GM12878 (cell line): Measurements from ENCODE around the gene C14orf93. TPM values are rescaled to one million over a fixed set of nuclear protein-coding genes. Genes with fewer than 3 reads are reported as not detected.

Source experiments
- ATAC-seq: fragments of 200-7000 bp; cut with Tn5 transposase; 3 replicates; pipeline ENCODE4 v1.9.1; 2020; ENCODE audit warnings: mild to moderate bottlenecking, moderate library complexity
- BruUV-seq: library from RNA; stranded (reverse); fragments of 400-500 nt; replicated peaks from 2 replicates; lab custom pipeline; 2021; lab: Mats Ljungman, UMichigan
- CTCF ChIA-PET: fragments of 300-600 bp; sonication (Branson Sonifier 250); formaldehyde crosslinking; extraction: SDS; loops from one replicate; lab custom pipeline; 2021; ENCODE audit warnings: inconsistent platforms; lab: Yijun Ruan, JAX
- POLR2A ChIA-PET: fragments of 350-600 bp; formaldehyde crosslinking; extraction: SDS; loops from one replicate; lab custom pipeline; 2021; ENCODE audit warnings: inconsistent platforms; lab: Charles Lee
- RAD21 ChIA-PET: fragments of 300-600 bp; sonication (Branson Sonifier 250); formaldehyde crosslinking; loops from one replicate; lab custom pipeline; 2023; ENCODE audit warnings: antibody characterized with exemption; ENCODE audit not compliant: unreplicated experiment; lab: Charles Lee
- SMC1A ChIA-PET: fragments of 300-600 bp; sonication (Branson Sonifier 250); formaldehyde crosslinking; loops from one replicate; lab custom pipeline; 2023; ENCODE audit not compliant: unreplicated experiment, uncharacterized antibody; lab: Charles Lee
- DNase-seq: peaks from one replicate; pipeline ENCODE4 v3.0.0-alpha.2; 2011; ENCODE audit warnings: low read depth, low spot score
- FAIRE-seq: peaks from 3 replicates; lab custom pipeline; 2011; peaks lifted over from hg19 to GRCh38; lab: Jason Lieb, UNC
- H2AFZ ChIP-seq: 2 replicates; pipeline ENCODE4 v1.6.0; 2011; ENCODE audit warnings: low read depth, low read length, control low read depth; ENCODE audit not compliant: control insufficient read depth
- H3K27ac ChIP-seq: 2 replicates; pipeline ENCODE4 v1.5.1; 2011; ENCODE audit warnings: control low read depth; ENCODE audit not compliant: control insufficient read depth, insufficient read depth
- H3K27me3 ChIP-seq, 2 experiments: replicated peaks in 1 of 2; 2 replicates each; pipeline versions ENCODE4 v1.6.0 to v1.6.1; 2011; ENCODE audit warnings: low read length in 1 of 2; ENCODE audit not compliant: control insufficient read depth in 2 of 2, insufficient read depth in 2 of 2
- H3K36me3 ChIP-seq, 2 experiments: 2 replicates each; pipeline ENCODE4 v1.5.1; 2011; ENCODE audit warnings: low read length in 1 of 2; ENCODE audit not compliant: control insufficient read depth in 2 of 2, insufficient read depth in 2 of 2
- H3K4me1 ChIP-seq: 2 replicates; pipeline ENCODE4 v1.6.1; 2011; ENCODE audit warnings: mild to moderate bottlenecking, low read length, moderate library complexity, mixed read lengths; ENCODE audit not compliant: control insufficient read depth, insufficient read depth
- H3K4me2 ChIP-seq: 2 replicates; pipeline ENCODE4 v1.6.0; 2011; ENCODE audit warnings: control low read depth; ENCODE audit not compliant: control insufficient read depth, insufficient read depth
- H3K4me3 ChIP-seq: fragments of 200-600 bp; sonication (generic); 2 replicates; pipeline ENCODE4 v1.5.1; 2016
- H3K79me2 ChIP-seq: 2 replicates; pipeline ENCODE4 v1.6.0; 2011; ENCODE audit warnings: low read length; ENCODE audit not compliant: control insufficient read depth, insufficient read depth
- H3K9ac ChIP-seq: 2 replicates; pipeline ENCODE4 v1.8.0; 2011; ENCODE audit warnings: low read length, control low read depth, mixed read lengths; ENCODE audit not compliant: control insufficient read depth, insufficient read depth
- H3K9me3 ChIP-seq: replicated peaks from 3 replicates; pipeline ENCODE4 v1.5.1; 2011; ENCODE audit warnings: mild to moderate bottlenecking, low read length; ENCODE audit not compliant: control insufficient read depth, insufficient read depth
- H4K20me1 ChIP-seq: 2 replicates; pipeline ENCODE4 v1.6.0; 2011; ENCODE audit not compliant: control insufficient read depth, insufficient read depth
- CBX5 ChIP-seq: sonication (generic); IDR thresholded peaks from 2 replicates; pipeline ENCODE4 v1.6.1; 2016; ENCODE audit warnings: low read depth, moderate library complexity, mild to moderate bottlenecking, inconsistent platforms
- EED ChIP-seq: sonication (generic); IDR thresholded peaks from 2 replicates; pipeline ENCODE4 v1.6.1; 2016; ENCODE audit warnings: antibody characterized with exemption, low read depth
- EZH2 ChIP-seq: IDR thresholded peaks from 2 replicates; pipeline ENCODE4 v1.6.1; 2012; ENCODE audit warnings: low read depth, mild to moderate bottlenecking, control low read depth, inconsistent platforms, low read length, borderline replicate concordance; ENCODE audit not compliant: control insufficient read depth
- FOXK2 ChIP-seq: fragments of 450-650 bp; IDR thresholded peaks from 2 replicates; pipeline ENCODE4 v1.6.1; 2017; ENCODE audit warnings: mild to moderate bottlenecking, moderate library complexity
- HDAC6 ChIP-seq: fragments of 200-600 bp; sonication (generic); IDR thresholded peaks from one replicate; pipeline ENCODE4 v1.8.0; 2017; ENCODE audit warnings: antibody characterized with exemption; ENCODE audit not compliant: unreplicated experiment
- IKZF1 ChIP-seq: fragments of 450-650 bp; conservative IDR thresholded peaks from 2 replicates; pipeline ENCODE4 v1.6.1; 2017; ENCODE audit warnings: antibody characterized with exemption, mild to moderate bottlenecking
- IRF5 ChIP-seq: fragments of 450-650 bp; IDR thresholded peaks from 2 replicates; pipeline ENCODE4 v1.6.1; 2017; ENCODE audit warnings: borderline replicate concordance
- MXI1 ChIP-seq: fragments of 150-350 bp; IDR thresholded peaks from 2 replicates; pipeline ENCODE4 v1.6.1; 2011; ENCODE audit warnings: low read depth, mild to moderate bottlenecking, inconsistent platforms, low read length, improper control_type of control experiment
- POLR2AphosphoS2 ChIP-seq: IDR thresholded peaks from 2 replicates; pipeline ENCODE4 v1.6.1; 2011; ENCODE audit warnings: low read depth, mild to moderate bottlenecking, low read length, improper control_type of control experiment, moderate library complexity
- RCOR1 ChIP-seq: conservative IDR thresholded peaks from 2 replicates; pipeline ENCODE4 v1.6.1; 2012; ENCODE audit warnings: low read depth, low read length, improper control_type of control experiment
- RELA ChIP-seq: fragments of 450-650 bp; IDR thresholded peaks from 2 replicates; pipeline ENCODE4 v1.8.0; 2014; ENCODE audit warnings: borderline replicate concordance; ENCODE audit not compliant: partially characterized antibody
- RUNX3 ChIP-seq: IDR thresholded peaks from 2 replicates; pipeline ENCODE4 v1.6.1; 2012; ENCODE audit warnings: low read length, inconsistent platforms
- SRF ChIP-seq, 2 experiments: IDR thresholded peaks; 2 replicates each; pipeline ENCODE4 v1.6.1; 2011; ENCODE audit warnings: low read depth in 2 of 2, low read length in 2 of 2, mild to moderate bottlenecking in 1 of 2, moderate library complexity in 1 of 2
- ZNF622 ChIP-seq: fragments of 450-650 bp; IDR thresholded peaks from 2 replicates; pipeline ENCODE4 v1.6.1; 2017; ENCODE audit warnings: mild to moderate bottlenecking, inconsistent platforms
- WGBS: methylation state at CpG from one replicate; pipeline ENCODE4 v1.1.6; 2016; ENCODE audit warnings: low lambda C conversion rate; ENCODE audit not compliant: insufficient replicate concordance, insufficient coverage; ENCODE audit errors: missing lambda C conversion rate; 5-methylcytosine and 5-hydroxymethylcytosine counted together
- in situ Hi-C: fragments of 300-500 bp; cut with MboI; formaldehyde crosslinking; loops from 9 replicates; pipeline ENCODE4 v1.14.3; 2018; ENCODE audit warnings: mixed read lengths
- intact Hi-C: fragments of 100-400 bp; cut with micrococcal nuclease; formaldehyde crosslinking; loops from one replicate; pipeline ENCODE4 v1.14.2; 2022; ENCODE audit not compliant: unreplicated experiment
- polyA plus RNA-seq, 11 experiments: library from polyadenylated mRNA; depleted of rRNA in 4 of 11; unstranded in 6 of 11; stranded (reverse) in 5 of 11; fragments of >200 nt; fragmentation: Nextera tagmentation in 4 of 11; fragmentation: Illumina TruSeq in 1 of 11; extraction: Ambion mirVana in 4 of 11; extraction: Trizol in 1 of 11; gene quantifications; 1 replicate in 1 of 11; 2 replicates in 10 of 11; pipeline versions ENCODE4 v1.2.1 to v1.2.3, GENCODE V29; 2011 to 2016; ENCODE audit warnings: inconsistent platforms in 2 of 11, missing spikeins in 2 of 11, low read depth in 1 of 11
- total RNA-seq, 4 experiments: library from RNA; depleted of rRNA in 3 of 4; stranded (reverse); fragments of >200 nt in 3 of 4; fragmentation: Illumina TruSeq in 1 of 4; extraction: Trizol in 1 of 4; gene quantifications; 2 replicates each; pipeline versions ENCODE4 v1.2.1 to v1.2.3, GENCODE V29; 2013 to 2021
- TF ChIP-seq, protein P1 (sequence below): fragments of 450-650 bp; IDR thresholded peaks from 2 replicates; pipeline ENCODE4 v1.6.1; 2016; ENCODE audit warnings: mild to moderate bottlenecking, moderate library complexity, borderline replicate concordance

C14orf93 gene
- total and polyA plus RNA-seq, 10 of the 15 experiments (the other 5 are each of a cell fraction or from before 2014, with no cell fraction given) = 1.8 to 13.9 (median 10.2) TPM

- Histone ChIP-seq H3K79me2 (no peaks in the 10 kb centered on the region), H3K9me3 (no peaks in the 10 kb centered on the region), H3K27me3 (no peaks in the 10 kb centered on the region), H4K20me1 (no peaks in the 10 kb centered on the region), H3K4me3 (peak overlapping the region; percentile 79), H3K27ac (no peak overlapping the region), H3K36me3 (peaks cover 18 to 24% of the 10 kb centered on the region in 2 experiments), H3K4me1 (peaks cover 12% of the 10 kb centered on the region), H3K9ac (peak overlapping the region; percentile 47), H3K4me2 (peak overlapping the region; percentile 100), H2AFZ (no peak overlapping the region; the same call in 1 of the 2 replicates)
- in situ Hi-C loops (no loop called here), intact Hi-C loops (loop anchor here (1.0 to 5.0 kb wide), 5 partner anchors 64 to 486 kb away; partner anchors contain the start of gene PRMT5)
- SMC1A ChIA-PET = interaction anchor here (0.7 to 8.7 kb wide), 17 partner anchors 8 to 123 kb away, joined by 3 to 156 read pairs (median 5); partner anchors contain the start of gene HAUS4
- FAIRE-seq (peak; percentile 96), DNase-seq (peak; percentile 40), ATAC-seq (peak; percentile 82)
- POLR2A ChIA-PET = interaction anchor here (0.6 to 1.5 kb wide), 8 partner anchors 37 to 84 kb away, joined by 3 to 12 read pairs (median 4); partner anchors contain the start of gene ACIN1
- RAD21 ChIA-PET = interaction anchor here (0.6 to 10.8 kb wide), 19 partner anchors 11 to 271 kb away, joined by 3 to 224 read pairs (median 5); partner anchors contain the start of genes AJUBA, HAUS4 and PRMT5
- CTCF ChIA-PET = interaction anchor here (0.6 to 18.3 kb wide), 35 partner anchors 8 to 1620 kb away, joined by 3 to 853 read pairs (median 4); partner anchors contain the start of genes ACIN1, AJUBA, C14orf119 and HAUS4
- BruUV-seq = no TSS peak
- WGBS = 2% methylated on average over 48 of the region's 51 CpGs
- TF ChIP-seq, protein P1, sequence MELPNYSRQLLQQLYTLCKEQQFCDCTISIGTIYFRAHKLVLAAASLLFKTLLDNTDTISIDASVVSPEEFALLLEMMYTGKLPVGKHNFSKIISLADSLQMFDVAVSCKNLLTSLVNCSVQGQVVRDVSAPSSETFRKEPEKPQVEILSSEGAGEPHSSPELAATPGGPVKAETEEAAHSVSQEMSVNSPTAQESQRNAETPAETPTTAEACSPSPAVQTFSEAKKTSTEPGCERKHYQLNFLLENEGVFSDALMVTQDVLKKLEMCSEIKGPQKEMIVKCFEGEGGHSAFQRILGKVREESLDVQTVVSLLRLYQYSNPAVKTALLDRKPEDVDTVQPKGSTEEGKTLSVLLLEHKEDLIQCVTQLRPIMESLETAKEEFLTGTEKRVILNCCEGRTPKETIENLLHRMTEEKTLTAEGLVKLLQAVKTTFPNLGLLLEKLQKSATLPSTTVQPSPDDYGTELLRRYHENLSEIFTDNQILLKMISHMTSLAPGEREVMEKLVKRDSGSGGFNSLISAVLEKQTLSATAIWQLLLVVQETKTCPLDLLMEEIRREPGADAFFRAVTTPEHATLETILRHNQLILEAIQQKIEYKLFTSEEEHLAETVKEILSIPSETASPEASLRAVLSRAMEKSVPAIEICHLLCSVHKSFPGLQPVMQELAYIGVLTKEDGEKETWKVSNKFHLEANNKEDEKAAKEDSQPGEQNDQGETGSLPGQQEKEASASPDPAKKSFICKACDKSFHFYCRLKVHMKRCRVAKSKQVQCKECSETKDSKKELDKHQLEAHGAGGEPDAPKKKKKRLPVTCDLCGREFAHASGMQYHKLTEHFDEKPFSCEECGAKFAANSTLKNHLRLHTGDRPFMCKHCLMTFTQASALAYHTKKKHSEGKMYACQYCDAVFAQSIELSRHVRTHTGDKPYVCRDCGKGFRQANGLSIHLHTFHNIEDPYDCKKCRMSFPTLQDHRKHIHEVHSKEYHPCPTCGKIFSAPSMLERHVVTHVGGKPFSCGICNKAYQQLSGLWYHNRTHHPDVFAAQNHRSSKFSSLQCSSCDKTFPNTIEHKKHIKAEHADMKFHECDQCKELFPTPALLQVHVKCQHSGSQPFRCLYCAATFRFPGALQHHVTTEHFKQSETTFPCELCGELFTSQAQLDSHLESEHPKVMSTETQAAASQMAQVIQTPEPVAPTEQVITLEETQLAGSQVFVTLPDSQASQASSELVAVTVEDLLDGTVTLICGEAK = no peak
- TF ChIP-seq MXI1 = no peak
- no peak for TF ChIP-seq HDAC6
- TF ChIP-seq EED = peak; percentile 76; the same call in 1 of the 2 replicates
- no peak for TF ChIP-seq IRF5
- no peak for TF ChIP-seq CBX5
- TF ChIP-seq RCOR1 = no peak
- TF ChIP-seq ZNF622 = no peak
- TF ChIP-seq RUNX3 = peak; percentile 50; the same call in 1 of the 2 replicates
- TF ChIP-seq IKZF1 = peak; percentile 88
- TF ChIP-seq SRF (IDR thresholded peaks at IDR 0.05; ENCODE audit: low read depth in 2 of 2, low read length in 2 of 2) = 0 out of 4 replicates have a peak, but pooled peaks of 1 of the 2 experiments have one; percentile 35
- 0 out of 2 replicates have a peak, but pooled peaks have one; percentile 42 for TF ChIP-seq POLR2AphosphoS2
- TF ChIP-seq EZH2 = no peak
- peak; percentile 28 for TF ChIP-seq RELA
- 0 out of 2 replicates have a peak, but pooled peaks have one; percentile 32 for TF ChIP-seq FOXK2
These were observed 48.1 kb upstream of the C14orf93 start for GRCh38 chr14:23057757-23058653.
